Heart left ventricle (tissue), 16 donors: ENCODE data around the gene DRD2. TPM values are rescaled to one million over a fixed set of nuclear protein-coding genes. Genes with fewer than 3 reads are reported as not detected.
A peak's percentile ranks its signal among the peaks of the same experiment; 100 is the strongest.

Experiments
- ATAC-seq, 4 donors: fragments of 200-7000 bp; cut with Tn5 transposase; one replicate each; pipeline ENCODE4 v1.9.1; 2020 to 2022; ENCODE audit warnings: moderate library complexity in 4 of 4, mild to moderate bottlenecking in 3 of 4, moderate number of reproducible peaks in 1 of 4
- DNase-seq, 5 donors: peaks; one replicate each; pipeline ENCODE4 v3.0.0-alpha.2; 2020
- H3K27ac ChIP-seq, 12 donors: fragments of 200-600 bp; sonication (generic) in 4 of 12; one replicate each; pipeline versions ENCODE4 v1.5.0 to v1.8.0; 2016 to 2022; ENCODE audit warnings: mild to moderate bottlenecking in 2 of 12
- H3K27me3 ChIP-seq, 9 donors: fragments of 200-600 bp; sonication (generic) in 2 of 9; one replicate each; pipeline versions ENCODE4 v1.5.1 to v1.8.0; 2016 to 2022; ENCODE audit warnings: mild to moderate bottlenecking in 3 of 9
- H3K36me3 ChIP-seq, 9 donors: fragments of 200-600 bp; sonication (generic) in 2 of 9; one replicate each; pipeline versions ENCODE4 v1.5.0 to v1.8.0; 2018 to 2022; ENCODE audit warnings: mild to moderate bottlenecking in 2 of 9
- H3K4me1 ChIP-seq, 12 donors: fragments of 200-600 bp; sonication (generic) in 4 of 12; one replicate each; pipeline versions ENCODE4 v1.5.0 to v1.8.0; 2016 to 2022; ENCODE audit warnings: mild to moderate bottlenecking in 3 of 12
- H3K4me3 ChIP-seq, 12 donors: fragments of 200-600 bp; sonication (generic) in 4 of 12; one replicate each; pipeline versions ENCODE4 v1.5.0 to v1.8.0; 2017 to 2022; ENCODE audit warnings: mild to moderate bottlenecking in 9 of 12, moderate library complexity in 4 of 12
- H3K9me3 ChIP-seq, 12 donors: fragments of 200-600 bp; sonication (generic) in 4 of 12; one replicate each; pipeline versions ENCODE4 v1.5.0 to v1.8.0; 2016 to 2022; ENCODE audit warnings: mild to moderate bottlenecking in 1 of 12
- CTCF ChIP-seq, 12 donors: fragments of 200-600 bp; sonication (generic) in 4 of 12; IDR thresholded peaks; one replicate each; pipeline versions ENCODE4 v1.5.0 to v1.8.0; 2018 to 2022; ENCODE audit warnings: antibody characterized with exemption in 12 of 12, mild to moderate bottlenecking in 5 of 12
- POLR2A ChIP-seq, 2 donors: fragments of 450-650 bp; IDR thresholded peaks; one replicate each; pipeline ENCODE4 v1.6.1; 2017; ENCODE audit warnings: antibody characterized with exemption in 2 of 2, mild to moderate bottlenecking in 2 of 2, moderate library complexity in 2 of 2
- WGBS, 4 donors: extraction: QIAGEN DNeasy Blood & Tissue Kit in 2 of 4; methylation state at CpG; one replicate each; pipeline versions ENCODE4 v1.1.5 to v1.1.7; 2013 to 2018; 5-methylcytosine and 5-hydroxymethylcytosine counted together
- intact Hi-C, 10 donors: fragments of 100-400 bp; cut with DNase I; formaldehyde crosslinking; loops; one replicate each; pipeline versions ENCODE4 v1.11.1 to v1.14.2; 2022
- polyA plus RNA-seq, 2 donors: library from polyadenylated mRNA; stranded (reverse); fragments of 200-250 nt; gene quantifications; one replicate each; pipeline ENCODE4 v1.2.3, GENCODE V29; 2013
- total RNA-seq, 9 donors: library from RNA; depleted of rRNA in 2 of 9; stranded (reverse); fragments of >200 nt in 2 of 9; fragmentation: NEBNext Ultra II Directional in 3 of 9; extraction: Animal tissue kit (Norgen Biotek cat#: 25700) in 3 of 9; gene quantifications; one replicate each; pipeline versions ENCODE4 v1.1.0 to v1.2.4, GENCODE V29; 2016 to 2023
- donor health status: ischemic (EF 13 %, LVEDD 7.1; RV severe dilation, severe dysfunction).
- donor health status: healthy with polysubstance abuse.
- donor health status: DM: no; HTN: yes; CAD: no.
- donor health status: DM: no; HTN: no; CAD: no.
- donor health status: ischemic (EF 25% LVEDD 6.9; RV normal size, moderate dysfunction).
- donor health status: ischemic (EF 25% LVEDD 5.7; RV mildly dilated, moderate dysfunction).
- donor health status: healthy.
- donor health status: DM: yes; HTN: yes; CAD: no.
- donor health status: ischemic (EF 35%, LVEDD 5.7; RV mildly dilated, moderate dysfunction).
- donor health status: nonischemic (EF 11% LVEDD 7.7; RV severe dilation, severe dysfunction).
- donor health status: DM: yes; HTN: yes; CAD: no.
- donor health status: PGD.
- donor health status: ischemic (EF 29% LVEDD 5.4; RV normal size, mild dysfunction).
- donor health status: nonischemic (EF 23%, LVEDD 6.1; RV moderate dilation, normal function).

DRD2 gene
- total and polyA plus RNA-seq, 11 donors, result 0.12 to 0.14 TPM; not detected in 9

GRCh38 chr11:113396690-113397089 lies 78.5 kb downstream of the DRD2 start:
- Histone ChIP-seq H3K4me3 (no peak overlapping the region), H3K9me3 (no peaks in the 10 kb centered on the region), H3K36me3 (no peaks in the 10 kb centered on the region), H3K4me1 (no peaks in the 10 kb centered on the region), H3K27me3 (no peaks in the 10 kb centered on the region), H3K27ac (no peak overlapping the region)
- intact Hi-C loops, result no loop called here
- 17 to 50% (median 44%) methylated on average over 1 of the region's 1 CpG for WGBS, 4 donors
- DNase-seq, result no peak
- ATAC-seq, result no peak
- no peak for TF ChIP-seq POLR2A (IDR thresholded peaks at IDR 0.05)
- no peak for TF ChIP-seq CTCF (IDR thresholded peaks at IDR 0.05)

DNA sequence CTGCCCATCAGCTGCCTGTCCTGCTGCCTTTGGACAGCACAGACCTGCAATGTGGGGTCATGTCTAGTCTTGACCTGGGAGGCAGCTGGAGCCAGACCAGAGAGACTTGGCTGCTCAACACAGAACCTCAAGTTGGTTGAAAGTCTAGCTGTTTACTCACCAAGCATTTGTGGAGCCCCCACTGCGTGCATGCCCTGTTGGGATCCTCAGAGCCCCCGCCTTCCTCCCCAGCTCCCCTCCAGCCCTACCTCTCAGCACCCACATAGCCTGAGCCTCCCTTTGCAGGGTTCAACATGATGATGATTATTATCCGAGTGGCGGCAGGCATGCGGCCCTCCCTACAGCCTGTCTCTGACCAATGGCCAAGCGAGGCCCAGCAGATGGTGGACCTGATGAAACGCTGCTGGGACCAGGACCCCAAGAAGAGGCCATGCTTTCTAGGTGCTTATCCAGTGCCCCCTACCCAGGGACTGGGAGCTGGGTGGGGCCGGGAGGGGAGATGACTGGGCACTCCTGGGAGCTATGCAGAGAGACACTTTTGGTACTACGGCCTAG lies 79.3 kb downstream of the DRD2 start:
- H3K4me1 ChIP-seq, result no peaks in the 10 kb centered on the region
- H3K36me3 ChIP-seq, result no peaks in the 10 kb centered on the region
- TF ChIP-seq CTCF (IDR thresholded peaks at IDR 0.05), result no peak
- no peak for TF ChIP-seq POLR2A (IDR thresholded peaks at IDR 0.05)
- no peaks in the 10 kb centered on the region for H3K9me3 ChIP-seq
- ATAC-seq (no peak), DNase-seq (no peak)
- no peak overlapping the region for H3K4me3 ChIP-seq
- WGBS, 4 donors, result 90 to 96% (median 95%) methylated on average over 8 to 9 of the region's 9 CpGs
- H3K27ac ChIP-seq, result no peak overlapping the region
- intact Hi-C loops, result no loop called here
- no peaks in the 10 kb centered on the region for H3K27me3 ChIP-seq

DNA sequence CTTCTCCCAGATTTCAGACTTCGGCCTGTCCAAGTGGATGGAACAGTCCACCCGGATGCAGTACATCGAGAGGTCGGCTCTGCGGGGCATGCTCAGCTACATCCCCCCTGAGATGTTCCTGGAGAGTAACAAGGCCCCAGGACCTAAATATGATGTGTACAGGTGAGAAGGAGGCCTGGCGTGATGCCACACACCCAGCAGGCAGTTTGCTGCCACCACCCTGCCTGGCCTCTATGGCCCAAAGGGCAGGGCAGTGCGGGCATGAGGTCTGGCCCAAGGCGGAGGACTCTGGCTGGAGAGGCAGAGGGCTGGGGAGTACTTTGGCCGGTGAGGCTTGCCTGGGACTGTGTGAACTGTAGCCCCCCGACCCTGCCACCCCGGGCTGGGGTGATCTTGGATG lies 80.3 kb downstream of the DRD2 start:
- intact Hi-C loops, result no loop called here
- no peaks in the 10 kb centered on the region for H3K9me3 ChIP-seq
- no peak for ATAC-seq

DNA sequence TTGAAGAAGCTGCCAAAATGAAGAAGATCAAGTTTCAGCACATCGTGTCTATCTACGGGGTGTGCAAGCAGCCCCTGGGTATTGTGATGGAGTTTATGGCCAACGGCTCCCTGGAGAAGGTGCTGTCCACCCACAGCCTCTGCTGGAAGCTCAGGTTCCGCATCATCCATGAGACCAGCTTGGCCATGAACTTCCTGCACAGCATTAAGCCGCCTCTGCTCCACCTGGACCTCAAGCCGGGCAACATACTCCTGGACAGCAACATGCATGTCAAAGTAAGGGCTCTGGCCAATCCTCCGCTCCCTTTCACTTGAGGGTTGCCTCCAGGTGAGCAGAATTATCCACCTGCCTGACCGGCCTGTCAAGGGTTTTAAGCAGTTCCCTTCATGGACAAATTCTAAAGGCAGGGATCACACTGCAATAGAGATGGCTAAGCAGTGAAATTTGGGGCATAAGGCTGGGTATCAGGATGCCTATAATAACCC lies 81.7 kb downstream of the DRD2 start:
- WGBS, 4 donors, result 73 to 86% (median 82%) methylated on average over 6 to 8 of the region's 8 CpGs
- TF ChIP-seq POLR2A (IDR thresholded peaks at IDR 0.05) (no peak), CTCF (IDR thresholded peaks at IDR 0.05) (no peak)
- Histone ChIP-seq H3K9me3 (no peaks in the 10 kb centered on the region), H3K36me3 (no peaks in the 10 kb centered on the region), H3K27me3 (peaks cover 0 to 17% (median under 1%) of the 10 kb centered on the region in 9 donors), H3K27ac (no peak overlapping the region), H3K4me1 (no peaks in the 10 kb centered on the region), H3K4me3 (no peak overlapping the region)
- intact Hi-C loops, result no loop called here
- DNase-seq (no peak), ATAC-seq (no peak)

More for the DNA sequence above, 80.3 kb downstream of the DRD2 start:
- Histone ChIP-seq H3K4me3 (no peak overlapping the region), H3K4me1 (no peaks in the 10 kb centered on the region), H3K27ac (no peak overlapping the region), H3K27me3 (peaks cover 0 to 4% (median 0%) of the 10 kb centered on the region in 9 donors), H3K36me3 (no peaks in the 10 kb centered on the region)
- DNase-seq, result peak in 1 of 5 donors; percentile 14
- 87 to 98% (median 92%) methylated on average over 7 to 11 of the region's 11 CpGs for WGBS, 4 donors
- TF ChIP-seq POLR2A (IDR thresholded peaks at IDR 0.05) (no peak), CTCF (IDR thresholded peaks at IDR 0.05) (no peak)
